ENCODE data around the gene PDK2. TPM values are rescaled to one million over a fixed set of nuclear protein-coding genes. Genes with fewer than 3 reads are reported as not detected.
A peak's percentile ranks its signal among the peaks of the same experiment; 100 is the strongest.

Gene PDK2
- total and polyA plus RNA-seq, 7 donors, result 50.3 to 213 (median 99.4) TPM

DNA sequence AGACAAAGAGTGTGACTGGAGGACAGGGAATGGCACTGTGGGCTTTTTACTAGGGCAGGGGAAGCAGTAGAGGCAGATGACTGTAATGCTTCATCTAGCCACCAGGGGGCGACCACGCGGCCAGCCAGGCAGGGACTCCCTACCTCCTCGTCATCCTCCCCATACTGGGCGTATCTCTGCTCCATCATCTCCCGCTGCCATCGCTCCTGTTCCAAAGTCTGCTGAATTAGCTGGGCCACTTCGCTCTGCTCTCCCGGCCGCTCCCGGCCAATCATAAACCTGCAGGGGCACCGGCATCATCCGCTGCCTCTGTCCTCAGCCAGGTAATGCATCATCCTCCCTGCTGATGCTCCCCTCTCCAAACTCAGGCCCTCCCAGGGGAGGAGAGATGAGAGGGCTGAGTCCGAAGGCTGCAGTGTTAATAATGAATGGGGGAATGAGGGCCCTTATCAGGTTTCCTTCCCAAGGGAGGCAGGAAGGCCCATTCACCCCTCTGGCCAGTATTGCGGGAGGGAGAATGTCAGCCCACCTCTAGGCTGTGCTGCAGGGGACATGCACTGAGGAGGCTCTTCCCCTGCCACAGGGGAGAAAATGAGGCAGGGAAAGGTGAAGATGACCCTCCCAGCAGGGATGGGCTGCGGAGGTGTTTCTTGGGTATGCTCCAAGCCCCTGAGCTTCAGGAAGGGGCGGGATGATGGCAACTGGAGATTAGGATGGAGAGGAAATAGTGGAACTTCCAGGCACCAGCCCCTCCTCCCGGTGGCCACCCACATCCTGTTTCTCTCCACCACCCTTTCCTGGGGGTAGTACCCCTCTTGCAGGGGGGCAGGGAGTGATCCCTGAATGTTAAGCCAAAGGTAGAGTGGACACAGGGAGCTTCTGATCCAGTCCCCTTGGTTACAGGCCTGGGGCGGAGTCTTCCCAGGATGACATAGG, 45.1 kb downstream of the PDK2 start:
- Histone ChIP-seq H3K4me3 (no peak overlapping the region), H3K36me3 (ENCODE audit: insufficient read depth in 1 of 2, low read depth in 1 of 2) (peaks cover 15 to 98% of the 10 kb centered on the region in 2 donors), H3K4me1 (peaks cover 4% of the 10 kb centered on the region), H3K27ac (peak overlapping the region; percentile 27), H3K27me3 (ENCODE audit: insufficient read depth in 3 of 3, low read length in 2 of 3) (no peaks in the 10 kb centered on the region), H3K9me3 (no peaks in the 10 kb centered on the region)
- 37 to 47% (median 37%) methylated on average over 19 of the region's 19 CpGs for WGBS, 3 donors
- DNase-seq (peak; percentile 80 to 91), ATAC-seq (peak; percentile 83 to 90 (median 88))
- intact Hi-C loops (cut with DNase I), result loop anchor here (2.0 to 5.0 kb wide), 2 partner anchors 21 to 37 kb away; no protein-coding TSS in a partner anchor
- TF ChIP-seq, protein P1, sequence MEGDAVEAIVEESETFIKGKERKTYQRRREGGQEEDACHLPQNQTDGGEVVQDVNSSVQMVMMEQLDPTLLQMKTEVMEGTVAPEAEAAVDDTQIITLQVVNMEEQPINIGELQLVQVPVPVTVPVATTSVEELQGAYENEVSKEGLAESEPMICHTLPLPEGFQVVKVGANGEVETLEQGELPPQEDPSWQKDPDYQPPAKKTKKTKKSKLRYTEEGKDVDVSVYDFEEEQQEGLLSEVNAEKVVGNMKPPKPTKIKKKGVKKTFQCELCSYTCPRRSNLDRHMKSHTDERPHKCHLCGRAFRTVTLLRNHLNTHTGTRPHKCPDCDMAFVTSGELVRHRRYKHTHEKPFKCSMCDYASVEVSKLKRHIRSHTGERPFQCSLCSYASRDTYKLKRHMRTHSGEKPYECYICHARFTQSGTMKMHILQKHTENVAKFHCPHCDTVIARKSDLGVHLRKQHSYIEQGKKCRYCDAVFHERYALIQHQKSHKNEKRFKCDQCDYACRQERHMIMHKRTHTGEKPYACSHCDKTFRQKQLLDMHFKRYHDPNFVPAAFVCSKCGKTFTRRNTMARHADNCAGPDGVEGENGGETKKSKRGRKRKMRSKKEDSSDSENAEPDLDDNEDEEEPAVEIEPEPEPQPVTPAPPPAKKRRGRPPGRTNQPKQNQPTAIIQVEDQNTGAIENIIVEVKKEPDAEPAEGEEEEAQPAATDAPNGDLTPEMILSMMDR (IDR thresholded peaks at IDR 0.05), result peak; percentile 97

- DNase-seq (peak in 1 of 2 donors; percentile 47), ATAC-seq (no peak)
- Histone ChIP-seq H3K4me3 (no peak overlapping the region), H3K36me3 (ENCODE audit: insufficient read depth in 1 of 2, low read depth in 1 of 2) (peaks cover 15 to 90% of the 10 kb centered on the region in 2 donors), H3K9me3 (no peaks in the 10 kb centered on the region), H3K27ac (no peak overlapping the region), H3K27me3 (ENCODE audit: insufficient read depth in 3 of 3, low read length in 2 of 3) (no peaks in the 10 kb centered on the region), H3K4me1 (peaks cover 13% of the 10 kb centered on the region)
- 80 to 82% (median 81%) methylated on average over 16 of the region's 16 CpGs for WGBS, 3 donors
- intact Hi-C loops (cut with DNase I), result loop anchor here in 1 of 2 donors (2.0 kb wide), 1 partner anchor 20 kb away; no protein-coding TSS in a partner anchor
- TF ChIP-seq, protein P1 (IDR thresholded peaks at IDR 0.05), result no peak
Observed at GRCh38 chr17:50141026-50141744, 46.0 kb downstream of the PDK2 start.

DNA sequence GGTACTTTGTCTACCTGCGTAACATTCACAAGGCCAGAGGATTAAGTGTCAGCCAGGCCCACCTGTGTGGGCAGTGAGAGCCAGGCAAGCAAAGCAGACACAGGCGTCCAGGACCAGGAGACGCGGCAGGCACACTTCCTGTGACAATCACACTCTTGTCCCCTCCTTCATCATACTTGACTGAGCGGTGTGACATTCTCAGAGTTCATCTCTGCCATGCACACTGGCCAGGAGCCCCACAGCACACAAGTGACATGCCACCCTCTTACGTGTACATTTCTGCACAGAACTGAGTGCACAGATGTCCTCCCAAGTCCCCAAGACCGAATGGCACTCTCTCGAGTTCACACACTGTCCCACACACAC, 46.6 kb downstream of the PDK2 start:
- ATAC-seq (no peak), DNase-seq (peak in 1 of 2 donors; percentile 19)
- H3K27me3 ChIP-seq (ENCODE audit: insufficient read depth in 3 of 3, low read length in 2 of 3), result no peaks in the 10 kb centered on the region
- intact Hi-C loops (cut with DNase I), result loop anchor here in 1 of 2 donors (2.0 kb wide), 1 partner anchor 19 kb away; no protein-coding TSS in a partner anchor
- H3K4me1 ChIP-seq, result peaks cover 18% of the 10 kb centered on the region
- H3K9me3 ChIP-seq, result no peaks in the 10 kb centered on the region
- WGBS, 3 donors, result 51 to 65% (median 56%) methylated on average over 8 of the region's 8 CpGs
- no peak overlapping the region for H3K4me3 ChIP-seq
- peaks cover 15 to 85% of the 10 kb centered on the region in 2 donors for H3K36me3 ChIP-seq (ENCODE audit: insufficient read depth in 1 of 2, low read depth in 1 of 2)
- no peak overlapping the region for H3K27ac ChIP-seq
- TF ChIP-seq, protein P1 (IDR thresholded peaks at IDR 0.05), result no peak

DNA sequence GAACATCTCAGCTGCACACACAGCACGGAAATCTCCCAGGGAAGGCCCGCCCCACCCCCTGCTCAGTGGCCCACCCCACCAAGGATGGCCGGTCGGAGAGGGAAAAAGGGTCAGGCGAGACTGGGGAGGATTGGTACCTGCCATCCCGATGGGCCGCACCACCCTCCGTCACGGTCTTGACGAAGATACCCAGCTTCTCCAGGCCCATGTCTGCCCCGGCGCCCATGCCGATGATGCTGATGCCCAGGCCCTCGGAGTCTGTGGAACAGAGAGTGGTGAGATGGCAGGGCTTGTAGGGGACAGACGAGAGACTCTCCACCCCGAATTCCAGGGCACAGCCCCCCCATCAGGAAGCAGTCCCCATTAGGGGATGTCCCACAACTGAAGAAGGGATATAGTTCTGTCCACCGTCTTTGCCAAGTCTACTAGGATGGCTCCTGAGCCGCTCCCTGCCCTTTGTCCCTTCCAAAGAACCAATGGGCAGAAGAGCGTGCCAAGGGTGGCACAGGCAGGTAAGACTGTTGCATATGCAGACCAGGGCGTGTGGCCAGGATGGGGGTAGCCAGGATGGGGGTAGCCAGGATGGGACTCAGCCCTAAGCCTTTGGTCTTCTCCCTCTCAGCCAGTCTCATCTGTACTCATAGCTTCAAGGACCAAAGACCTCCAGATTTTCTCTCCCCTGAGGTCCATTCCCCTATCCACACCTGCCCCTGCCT, 48.5 kb downstream of the PDK2 start:
- no peak overlapping the region for H3K4me3 ChIP-seq
- TF ChIP-seq, protein P1 (IDR thresholded peaks at IDR 0.05), result no peak
- H3K9me3 ChIP-seq, result no peaks in the 10 kb centered on the region
- no peaks in the 10 kb centered on the region for H3K27me3 ChIP-seq (ENCODE audit: insufficient read depth in 3 of 3, low read length in 2 of 3)
- DNase-seq (peak in 1 of 2 donors; percentile 56), ATAC-seq (no peak)
- no peak overlapping the region for H3K27ac ChIP-seq
- peaks cover 9 to 66% of the 10 kb centered on the region in 2 donors for H3K36me3 ChIP-seq (ENCODE audit: insufficient read depth in 1 of 2, low read depth in 1 of 2)
- H3K4me1 ChIP-seq, result peaks cover 36% of the 10 kb centered on the region
- intact Hi-C loops (cut with DNase I), result no loop called here
- WGBS, 3 donors, result 87% methylated on average over 17 to 20 of the region's 20 CpGs
